ENCODE results near the gene ELFN1. TPM values are rescaled to one million over a fixed set of nuclear protein-coding genes. Genes with fewer than 3 reads are reported as not detected.

ELFN1 gene
- total RNA-seq, 1 donor from 2014 or later = 1.4 TPM

GRCh38 chr7:1679326-1679965 lies 9.4 kb downstream of the ELFN1 start:
- intact Hi-C loops (cut with DNase I) = no loop called here
- no peak for TF ChIP-seq CTCF (IDR thresholded peaks at IDR 0.05)
- Histone ChIP-seq H3K9me3 (peaks cover 19% of the 10 kb centered on the region), H3K27me3 (ENCODE audit: low read depth) (peaks cover 8% of the 10 kb centered on the region), H3K27ac (no peak overlapping the region), H3K4me3 (no peak overlapping the region), H3K4me1 (no peaks in the 10 kb centered on the region), H3K36me3 (no peaks in the 10 kb centered on the region)
- no peak for DNase-seq
- no peak for ATAC-seq

GRCh38 chr7:1679966-1680730 lies 10.1 kb downstream of the ELFN1 start:
- no peak for TF ChIP-seq CTCF (IDR thresholded peaks at IDR 0.05)
- ATAC-seq (no peak), DNase-seq (no peak)
- Histone ChIP-seq H3K27ac (no peak overlapping the region), H3K4me3 (no peak overlapping the region), H3K27me3 (ENCODE audit: low read depth) (peaks cover 3% of the 10 kb centered on the region), H3K9me3 (peaks cover 26% of the 10 kb centered on the region), H3K4me1 (no peaks in the 10 kb centered on the region), H3K36me3 (no peaks in the 10 kb centered on the region)
- intact Hi-C loops (cut with DNase I) = no loop called here

- H3K9me3 ChIP-seq = peaks cover 29% of the 10 kb centered on the region
- no peak overlapping the region for H3K4me3 ChIP-seq
- no peak for DNase-seq
- intact Hi-C loops (cut with DNase I) = no loop called here
- H3K27me3 ChIP-seq (ENCODE audit: low read depth) = peaks cover 3% of the 10 kb centered on the region
- no peak for ATAC-seq
- TF ChIP-seq CTCF (IDR thresholded peaks at IDR 0.05) = no peak
- no peak overlapping the region for H3K27ac ChIP-seq
- no peaks in the 10 kb centered on the region for H3K36me3 ChIP-seq
- H3K4me1 ChIP-seq = no peaks in the 10 kb centered on the region
These were observed 11.5 kb downstream of the ELFN1 start for GRCh38 chr7:1681581-1681980.

GRCh38 chr7:1685000-1685624 lies 15.0 kb downstream of the ELFN1 start:
- TF ChIP-seq CTCF (IDR thresholded peaks at IDR 0.05) = no peak
- Histone ChIP-seq H3K36me3 (no peaks in the 10 kb centered on the region), H3K4me1 (no peaks in the 10 kb centered on the region), H3K27me3 (ENCODE audit: low read depth) (no peaks in the 10 kb centered on the region), H3K9me3 (peaks cover 29% of the 10 kb centered on the region), H3K4me3 (no peak overlapping the region), H3K27ac (no peak overlapping the region)
- intact Hi-C loops (cut with DNase I) = no loop called here
- DNase-seq (no peak), ATAC-seq (no peak)

- H3K4me3 ChIP-seq = no peak overlapping the region
- intact Hi-C loops (cut with DNase I) = no loop called here
- H3K4me1 ChIP-seq = no peaks in the 10 kb centered on the region
- peaks cover 17% of the 10 kb centered on the region for H3K9me3 ChIP-seq
- no peaks in the 10 kb centered on the region for H3K27me3 ChIP-seq (ENCODE audit: low read depth)
- no peak for DNase-seq
- no peak for TF ChIP-seq CTCF (IDR thresholded peaks at IDR 0.05)
- ATAC-seq = no peak
- no peak overlapping the region for H3K27ac ChIP-seq
- H3K36me3 ChIP-seq = no peaks in the 10 kb centered on the region
These were observed 18.5 kb downstream of the ELFN1 start for GRCh38 chr7:1688542-1688941.

All from lower lobe of right lung (tissue), 2 donors.